A673 (cell line): ENCODE data around the gene CORT. TPM values are rescaled to one million over a fixed set of nuclear protein-coding genes. Genes with fewer than 3 reads are reported as not detected.
"Not testable (repeated sequence)": the region's sequence is repeated elsewhere in the genome, so short reads cannot be mapped to it uniquely, and the experiment has no call there.

Experiments used
- BruUV-seq: library from RNA; stranded (reverse); fragments of 400-500 nt; replicated peaks from 2 replicates; lab custom pipeline; 2021; lab: Mats Ljungman, UMichigan
- CTCF ChIA-PET: fragments of 300-600 bp; sonication (Branson Sonifier 250); formaldehyde crosslinking; loops from one replicate; lab custom pipeline; 2022; ENCODE audit warnings: antibody characterized with exemption; lab: Charles Lee
- POLR2A ChIA-PET: fragments of 300-600 bp; sonication (Branson Sonifier 250); formaldehyde crosslinking; loops from one replicate; lab custom pipeline; 2022; ENCODE audit warnings: antibody characterized with exemption; ENCODE audit not compliant: low non-redundant PET; lab: Charles Lee
- DNase-seq: peaks from one replicate; pipeline ENCODE4 v3.0.0-alpha.2; 2015; ENCODE audit warnings: low spot score
- H3K27ac ChIP-seq: fragments of 200-600 bp; sonication (generic); 2 replicates; pipeline ENCODE4 v1.5.1; 2016; ENCODE audit warnings: mixed run types, low read depth, mild to moderate bottlenecking, mixed read lengths, antibody characterized with exemption, low read length; ENCODE audit not compliant: poor library complexity, severe bottlenecking
- H3K27me3 ChIP-seq: fragments of 200-600 bp; sonication (generic); replicated peaks from 2 replicates; pipeline ENCODE4 v1.6.1; 2017; ENCODE audit warnings: mixed run types, low read depth, mild to moderate bottlenecking, mixed read lengths, antibody characterized with exemption, low read length; ENCODE audit not compliant: insufficient read depth, poor library complexity
- H3K36me3 ChIP-seq: fragments of 200-600 bp; sonication (generic); 2 replicates; pipeline ENCODE4 v1.6.1; 2016; ENCODE audit warnings: mixed run types, mild to moderate bottlenecking, mixed read lengths, antibody characterized with exemption, low read length; ENCODE audit not compliant: insufficient read depth, poor library complexity, severe bottlenecking
- H3K4me1 ChIP-seq: fragments of 200-600 bp; sonication (generic); 2 replicates; pipeline ENCODE4 v1.6.1; 2017; ENCODE audit warnings: mixed run types, mild to moderate bottlenecking, mixed read lengths, antibody characterized with exemption, low read length; ENCODE audit not compliant: insufficient read depth, poor library complexity, severe bottlenecking
- H3K4me3 ChIP-seq: fragments of 200-600 bp; sonication (generic); 2 replicates; pipeline ENCODE4 v1.5.1; 2016; ENCODE audit warnings: low read depth, mixed run types, mild to moderate bottlenecking, mixed read lengths, low read length; ENCODE audit not compliant: poor library complexity, severe bottlenecking
- H3K9me3 ChIP-seq: fragments of 200-600 bp; sonication (generic); 2 replicates; pipeline ENCODE4 v1.6.1; 2016; ENCODE audit warnings: mixed run types, low read depth, mild to moderate bottlenecking, mixed read lengths, antibody characterized with exemption, low read length; ENCODE audit not compliant: poor library complexity, severe bottlenecking
- CTCF ChIP-seq: fragments of 300-800, 200-600 bp; sonication (generic); conservative IDR thresholded peaks from 2 replicates; pipeline ENCODE4 v1.5.1; 2017; ENCODE audit warnings: low read depth, mild to moderate bottlenecking, antibody characterized with exemption, low read length, moderate library complexity, mixed read lengths
- EZH2 ChIP-seq: fragments of 200-600 bp; sonication (generic); IDR thresholded peaks from 2 replicates; pipeline ENCODE4 v1.6.1; 2017; ENCODE audit warnings: borderline replicate concordance, low read depth, mild to moderate bottlenecking, mixed read lengths, antibody characterized with exemption, low read length; ENCODE audit not compliant: poor library complexity, severe bottlenecking
- intact Hi-C: fragments of 100-400 bp; cut with micrococcal nuclease; formaldehyde crosslinking; loops from one replicate; pipeline ENCODE4 v1.10.0; 2022; ENCODE audit not compliant: unreplicated experiment
- total RNA-seq: library from RNA; stranded (reverse); gene quantifications from 2 replicates; pipeline ENCODE4 v1.2.3, GENCODE V29; 2021

Gene CORT
- total RNA-seq, 1 experiment from 2014 or later: 1.4 TPM

- TF ChIP-seq CTCF (no peak), EZH2 (no peak)
- CTCF ChIA-PET: interaction anchor here (0.6 kb wide), 1 partner anchor 37 kb away, joined by 7 read pairs; no protein-coding TSS in a partner anchor
- POLR2A ChIA-PET: no interaction called here
- intact Hi-C loops: loop anchor here (5.0 to 10.0 kb wide), 3 partner anchors 472 to 800 kb away; no protein-coding TSS in a partner anchor
- no peak overlapping the region for H3K27ac ChIP-seq
- no peaks in the 10 kb centered on the region for H3K9me3 ChIP-seq
- no peak overlapping the region for H3K4me3 ChIP-seq
- DNase-seq: no peak
- H3K27me3 ChIP-seq: no peaks in the 10 kb centered on the region
- H3K4me1 ChIP-seq: no peaks in the 10 kb centered on the region
- no TSS peak for BruUV-seq
- H3K36me3 ChIP-seq: peaks cover 20% of the 10 kb centered on the region
Observed at GRCh38 chr1:10424651-10425050, 25.2 kb upstream of the CORT start.

- H3K27ac ChIP-seq, H3K4me1 ChIP-seq, DNase-seq, H3K4me3 ChIP-seq, H3K36me3 ChIP-seq, POLR2A ChIA-PET, H3K9me3 ChIP-seq, H3K27me3 ChIP-seq, BruUV-seq: not testable (repeated sequence)
- intact Hi-C loops: loop anchor here (5.0 to 10.0 kb wide), 3 partner anchors 474 to 801 kb away; no protein-coding TSS in a partner anchor
- CTCF ChIA-PET: interaction anchor here (0.6 kb wide), 1 partner anchor 48 kb away, joined by 3 read pairs; no protein-coding TSS in a partner anchor
Observed at GRCh38 chr1:10425826-10426534, 23.9 kb upstream of the CORT start.

GRCh38 chr1:10426535-10426848 lies 23.3 kb upstream of the CORT start:
- H3K36me3 ChIP-seq, H3K9me3 ChIP-seq, POLR2A ChIA-PET, H3K27me3 ChIP-seq, H3K4me3 ChIP-seq, BruUV-seq, H3K27ac ChIP-seq, DNase-seq, H3K4me1 ChIP-seq: not testable (repeated sequence)
- CTCF ChIA-PET: interaction anchor here (0.6 kb wide), 1 partner anchor 48 kb away, joined by 3 read pairs; no protein-coding TSS in a partner anchor
- intact Hi-C loops: loop anchor here (5.0 to 10.0 kb wide), 3 partner anchors 474 to 802 kb away; no protein-coding TSS in a partner anchor

- H3K27ac ChIP-seq: no peak overlapping the region
- H3K4me1 ChIP-seq: peaks cover 5% of the 10 kb centered on the region
- CTCF ChIA-PET: interaction anchor here (0.5 to 2.5 kb wide), 4 partner anchors 41 to 960 kb away, joined by 5 to 24 read pairs (median 6); no protein-coding TSS in a partner anchor
- POLR2A ChIA-PET: no interaction called here
- no TSS peak for BruUV-seq
- H3K27me3 ChIP-seq: no peaks in the 10 kb centered on the region
- TF ChIP-seq CTCF (no peak), EZH2 (no peak)
- H3K4me3 ChIP-seq: no peak overlapping the region
- no peaks in the 10 kb centered on the region for H3K9me3 ChIP-seq
- H3K36me3 ChIP-seq: no peaks in the 10 kb centered on the region
- no peak for DNase-seq
- intact Hi-C loops: loop anchor here (1.0 to 10.0 kb wide), 4 partner anchors 52 to 804 kb away; no protein-coding TSS in a partner anchor
Observed at GRCh38 chr1:10428984-10429383, 20.8 kb upstream of the CORT start.
